NOMO-1 treated with dmso at 0.1 percent for 144 hours (cell line): ENCODE measurements around the gene GRIK4.
"Not testable (repeated sequence)": the region's sequence is repeated elsewhere in the genome, so short reads cannot be mapped to it uniquely, and the experiment has no call there.

Experiments used
- DNase-seq: peaks from one replicate; lab custom pipeline; 2025; ENCODE audit not compliant: unreplicated experiment; lab: John Stamatoyannopoulos, UW

Gene GRIK4

GRCh38 chr11:120599816-120600420 is 88.4 kb downstream of the GRIK4 start:
- no peak for DNase-seq

- DNase-seq, result no peak
These were observed 90.0 kb downstream of the GRIK4 start for GRCh38 chr11:120601536-120601935.

- no peak for DNase-seq
These were observed 91.5 kb downstream of the GRIK4 start for GRCh38 chr11:120603071-120603470.

DNA sequence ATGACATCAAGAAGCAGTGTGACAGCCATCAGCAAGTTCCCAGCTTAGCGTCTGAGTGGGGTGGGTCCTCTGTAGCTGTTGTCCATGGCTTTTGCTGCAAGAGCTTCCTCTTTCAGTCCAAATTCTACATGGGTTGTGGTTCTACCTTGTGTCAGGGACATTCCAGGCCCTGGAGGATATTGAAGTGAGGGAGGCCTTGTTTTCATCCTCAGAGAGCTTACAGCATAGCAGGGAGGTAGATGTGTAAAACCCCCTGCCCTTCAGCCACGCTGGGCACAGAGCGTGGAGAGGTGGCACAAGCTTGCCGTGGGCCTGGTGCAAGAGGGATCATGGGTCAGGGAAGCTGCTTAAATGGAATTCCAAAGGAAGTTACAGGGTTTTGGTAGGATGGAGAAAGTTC is 93.9 kb downstream of the GRIK4 start:
- no peak for DNase-seq

DNA sequence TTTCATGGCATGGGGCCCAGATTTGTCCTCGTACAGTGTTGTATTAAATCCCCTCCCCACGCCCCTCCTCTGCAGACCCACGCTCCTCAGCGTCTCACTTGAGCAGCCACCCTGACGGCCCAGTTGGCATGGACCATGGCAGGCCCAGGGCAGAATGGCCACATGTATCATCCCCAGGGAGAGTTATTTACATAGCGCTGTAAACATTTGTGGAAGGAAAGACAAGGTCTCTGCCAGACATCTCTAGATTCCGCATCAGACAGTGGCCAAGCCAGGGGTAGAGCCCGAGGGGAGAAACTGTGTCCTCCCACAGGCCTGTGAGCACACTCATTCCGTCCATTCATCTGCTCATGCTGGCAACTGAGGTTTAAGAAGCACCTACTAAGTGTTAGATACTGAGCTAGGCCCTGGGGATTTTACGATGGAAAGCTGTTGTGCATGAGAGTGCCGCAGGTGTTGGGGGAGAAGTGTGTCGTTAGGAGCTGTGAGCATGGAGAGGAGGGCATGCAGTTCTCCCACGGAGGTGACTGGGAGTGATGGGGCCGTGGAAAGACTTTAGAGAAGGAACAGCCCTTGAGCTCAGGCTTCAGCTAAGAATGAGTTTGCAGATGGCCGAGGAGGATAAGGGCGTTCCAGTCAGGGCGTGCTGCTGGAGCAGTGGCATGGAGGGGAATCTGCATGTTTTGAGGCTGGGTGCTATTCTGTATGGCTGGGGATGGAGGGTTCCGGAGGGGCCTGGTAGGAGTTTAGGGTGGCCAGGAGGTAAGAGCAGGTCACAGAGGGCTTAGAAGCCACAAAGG is 94.9 kb downstream of the GRIK4 start:
- no peak for DNase-seq

- DNase-seq, result no peak
These were observed 96.5 kb downstream of the GRIK4 start for GRCh38 chr11:120608061-120608460.

- DNase-seq, result peak; percentile 20
These were observed 97.2 kb downstream of the GRIK4 start for GRCh38 chr11:120608760-120609211.

GRCh38 chr11:120610111-120610510 is 98.6 kb downstream of the GRIK4 start:
- no peak for DNase-seq

GRCh38 chr11:120611581-120611980 is 100.0 kb downstream of the GRIK4 start:
- DNase-seq, result no peak

GRCh38 chr11:120612513-120613263 is 101.1 kb downstream of the GRIK4 start:
- DNase-seq, result peak; percentile 48

- no peak for DNase-seq
These were observed 102.0 kb downstream of the GRIK4 start for GRCh38 chr11:120613264-120614226.

GRCh38 chr11:120615391-120615790 is 103.8 kb downstream of the GRIK4 start:
- DNase-seq, result no peak

- DNase-seq, result no peak
These were observed 106.9 kb downstream of the GRIK4 start for GRCh38 chr11:120618399-120618798.

- DNase-seq, result peak; percentile 62
These were observed 110.8 kb downstream of the GRIK4 start for GRCh38 chr11:120622189-120622875.

DNA sequence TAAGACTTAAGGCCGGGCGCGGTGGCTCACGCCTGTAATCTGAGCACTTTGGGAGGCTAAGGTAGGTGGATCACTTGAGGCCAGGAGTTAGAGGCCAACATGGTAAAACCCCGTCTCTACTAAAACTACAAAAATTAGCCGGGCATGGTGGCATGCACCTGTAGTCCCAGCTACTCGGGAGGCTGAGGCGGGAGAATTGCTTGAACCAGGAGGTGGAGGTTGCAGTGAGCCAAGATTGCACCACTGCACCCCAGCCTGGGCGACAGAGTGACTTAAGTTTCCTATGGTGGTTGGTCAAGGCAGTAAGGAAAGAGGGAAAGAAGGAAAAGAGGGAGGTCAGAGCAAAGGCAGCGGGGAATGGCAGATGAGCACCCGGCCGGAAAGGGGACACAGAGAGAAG is 113.4 kb downstream of the GRIK4 start:
- not testable (repeated sequence) for DNase-seq

GRCh38 chr11:120625565-120625964 is 114.0 kb downstream of the GRIK4 start:
- DNase-seq, result no peak

DNA sequence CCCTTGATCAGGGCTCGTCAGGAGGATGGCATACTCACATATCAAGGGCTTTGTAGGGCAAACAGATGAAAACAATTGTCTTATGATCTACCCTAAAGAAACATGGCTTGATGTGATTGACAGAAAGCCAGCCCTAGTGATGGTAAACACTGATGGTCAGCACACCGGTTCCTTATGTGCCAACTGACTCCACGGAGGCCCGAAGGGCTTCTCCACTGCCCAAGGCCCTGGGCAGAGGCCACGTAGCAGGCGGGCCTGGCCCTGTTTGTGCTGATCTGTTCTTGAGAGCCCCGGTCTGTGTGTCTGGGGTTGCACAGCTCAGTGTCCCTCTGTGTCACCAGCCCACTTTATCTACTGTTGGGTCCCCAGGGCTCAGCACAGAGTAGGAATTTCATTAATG is 115.2 kb downstream of the GRIK4 start:
- no peak for DNase-seq

DNA sequence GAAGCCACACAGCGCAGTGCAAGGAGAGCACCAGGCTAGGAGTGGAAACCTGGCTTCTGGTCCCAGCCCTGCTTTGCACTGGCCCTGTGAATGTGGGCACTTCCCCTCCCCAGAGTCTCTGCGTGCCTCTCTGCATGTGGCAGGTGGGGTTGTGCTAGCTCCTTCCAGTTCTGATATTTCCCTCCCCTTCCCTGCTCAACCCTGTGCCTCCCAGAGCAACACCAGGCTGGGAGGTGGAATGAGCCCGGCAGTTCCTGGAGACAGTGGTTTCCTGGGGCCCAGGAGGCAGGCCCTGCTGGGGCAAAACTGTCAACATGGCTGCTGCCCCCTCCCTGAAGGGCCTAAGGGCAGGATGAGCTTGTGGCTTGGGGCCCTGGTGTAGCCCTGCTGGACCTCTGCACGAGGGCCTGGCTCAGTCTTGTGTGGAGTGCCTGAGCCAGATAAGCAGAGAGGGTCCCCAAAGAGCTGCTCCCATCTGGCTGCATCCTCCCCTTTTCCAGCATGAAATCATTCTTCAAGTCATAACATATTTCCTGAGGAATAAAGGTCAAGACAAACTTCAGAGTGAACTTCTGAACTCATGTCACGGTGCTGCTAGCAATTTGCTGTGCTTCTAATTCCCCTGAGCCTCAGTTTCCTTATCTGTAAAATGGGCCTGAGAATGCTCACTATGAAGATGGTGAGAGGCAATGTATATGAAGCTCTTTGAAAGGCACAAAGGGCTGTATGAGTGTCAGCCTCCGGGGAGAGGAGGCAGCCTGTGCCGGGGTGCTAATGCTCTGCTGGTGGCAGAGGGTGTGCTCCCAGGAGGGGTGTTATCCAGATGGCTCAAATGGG is 116.0 kb downstream of the GRIK4 start:
- DNase-seq, result no peak

DNA sequence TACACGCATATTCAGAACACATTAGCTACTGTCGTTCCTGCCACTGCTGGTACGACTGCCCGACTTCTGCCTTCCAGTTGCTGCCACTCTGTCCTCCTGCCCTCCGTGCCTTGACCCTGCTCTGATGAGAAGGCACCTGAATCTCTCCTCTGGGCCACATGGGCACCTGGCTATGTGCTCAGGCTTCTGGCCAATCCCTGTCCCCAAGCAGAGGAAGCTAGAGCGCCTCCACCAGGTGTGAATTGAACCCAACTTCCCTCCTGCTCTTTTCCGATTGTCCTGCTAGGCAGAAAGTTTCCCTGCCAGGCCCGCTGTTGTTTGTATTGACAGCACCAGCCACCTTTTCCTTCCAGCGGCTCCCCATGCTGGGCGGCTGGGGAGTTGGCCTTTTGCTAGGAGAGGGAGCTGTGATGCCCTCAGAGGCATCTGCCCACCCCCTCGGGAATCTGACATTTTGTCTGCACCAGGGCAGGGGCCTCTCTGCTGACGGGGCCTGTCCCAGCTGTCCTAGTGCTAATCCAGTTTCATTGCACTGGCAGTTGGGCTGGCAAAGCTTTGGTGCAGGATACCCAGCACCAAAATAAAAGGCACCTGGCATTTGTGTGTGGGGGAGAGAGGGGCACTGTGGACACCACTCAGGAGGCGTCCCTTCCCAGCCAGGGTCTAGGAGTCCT is 118.0 kb downstream of the GRIK4 start:
- no peak for DNase-seq
